HG03060 (cell line): ENCODE data around the gene GJA9.
"Not testable (repeated sequence)": the region's sequence is repeated elsewhere in the genome, so short reads cannot be mapped to it uniquely, and the experiment has no call there.

ENCODE experiments used
- ATAC-seq: cut with Tn5 transposase; IDR thresholded peaks from one replicate; pipeline ENCODE4 v1.9.1; 2021; ENCODE audit warnings: low read depth, moderate number of reproducible peaks; ENCODE audit not compliant: unreplicated experiment

The GJA9 gene

DNA sequence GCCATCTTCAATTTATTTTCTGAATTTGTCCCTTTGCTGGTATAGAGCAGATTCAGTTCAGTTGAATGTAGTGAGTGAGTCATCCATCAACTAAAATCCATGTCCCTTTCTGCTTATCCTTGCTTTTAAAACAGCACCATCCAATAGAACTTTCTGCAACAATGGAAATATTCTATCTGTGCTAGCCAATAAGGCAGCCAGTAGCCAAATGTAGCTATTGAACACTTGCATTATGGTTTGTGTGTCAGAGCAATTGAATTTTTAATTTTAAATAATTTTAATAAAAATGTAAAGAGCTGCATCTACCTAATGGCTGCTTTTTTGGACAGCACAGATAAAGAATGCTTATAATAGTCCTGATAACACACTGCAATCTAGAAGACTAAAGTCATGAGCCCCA is at the start of gene GJA9:
GJA9 (minus strand) TSS at position 101 of the 400 bp plus-strand sequence. CDS start 5,489 bp downstream, outside the sequence.
- no peak for ATAC-seq

DNA sequence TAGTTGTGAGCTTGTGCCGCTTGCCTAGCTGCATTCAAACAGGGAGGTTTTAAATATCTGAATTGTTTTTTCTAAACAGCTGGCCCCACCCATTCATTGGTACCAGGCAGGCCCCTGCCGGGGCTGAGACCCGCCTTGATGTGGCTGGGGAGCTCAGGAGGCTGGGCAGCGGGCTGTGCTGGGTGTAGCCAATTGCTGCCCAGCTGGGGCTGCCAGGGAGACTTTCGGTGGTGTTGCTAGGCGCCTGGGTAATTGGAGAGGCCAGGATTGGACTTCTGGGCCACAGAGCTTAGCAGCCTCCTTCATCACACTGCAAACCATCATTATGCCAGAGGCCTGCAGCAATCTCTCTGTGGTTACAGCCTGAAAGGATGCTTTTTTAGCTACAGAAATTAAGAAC is 48.1 kb upstream of the GJA9 start:
- no peak for ATAC-seq

DNA sequence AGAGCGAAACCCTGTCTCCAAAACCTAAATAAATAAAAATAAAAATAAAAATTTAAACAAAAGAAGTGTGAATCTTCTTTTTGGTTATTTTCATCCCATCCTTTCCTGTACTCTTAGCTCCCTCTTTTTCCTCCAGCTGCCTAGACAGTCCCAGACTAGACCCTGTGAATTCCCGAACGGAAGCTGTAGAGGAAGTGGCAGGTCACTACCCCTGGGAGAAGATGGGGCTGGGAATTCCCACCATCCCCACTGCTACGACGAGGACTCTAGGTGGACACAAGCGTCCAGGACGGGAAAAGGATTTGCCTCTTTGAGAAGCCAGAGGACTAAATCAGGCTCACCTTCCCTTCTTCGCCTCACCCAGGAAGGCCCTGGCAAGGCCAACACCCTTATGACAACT is 47.7 kb upstream of the GJA9 start:
- ATAC-seq = no peak

DNA sequence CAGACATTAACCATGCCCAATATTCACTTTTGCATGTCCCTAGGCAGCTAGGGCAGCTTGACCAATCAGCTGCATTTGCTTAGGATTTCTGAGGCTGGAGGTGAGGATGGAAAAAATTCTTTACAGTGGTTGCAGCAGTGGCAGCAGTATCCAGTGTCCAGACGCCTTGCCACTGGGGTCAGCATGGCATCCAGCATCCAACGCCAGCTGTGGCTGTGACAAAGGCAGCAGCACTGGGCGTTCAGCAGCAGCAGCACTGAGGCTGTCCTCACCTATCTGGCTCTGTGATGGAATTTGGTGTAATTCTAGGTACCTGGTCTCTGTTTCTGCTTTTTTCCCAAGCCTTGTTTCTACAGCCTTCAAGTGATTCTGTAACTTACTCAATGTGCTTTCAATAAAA is 44.7 kb upstream of the GJA9 start:
- no peak for ATAC-seq

- ATAC-seq = no peak
These were observed 44.0 kb upstream of the GJA9 start for GRCh38 chr1:38925391-38925790.

DNA sequence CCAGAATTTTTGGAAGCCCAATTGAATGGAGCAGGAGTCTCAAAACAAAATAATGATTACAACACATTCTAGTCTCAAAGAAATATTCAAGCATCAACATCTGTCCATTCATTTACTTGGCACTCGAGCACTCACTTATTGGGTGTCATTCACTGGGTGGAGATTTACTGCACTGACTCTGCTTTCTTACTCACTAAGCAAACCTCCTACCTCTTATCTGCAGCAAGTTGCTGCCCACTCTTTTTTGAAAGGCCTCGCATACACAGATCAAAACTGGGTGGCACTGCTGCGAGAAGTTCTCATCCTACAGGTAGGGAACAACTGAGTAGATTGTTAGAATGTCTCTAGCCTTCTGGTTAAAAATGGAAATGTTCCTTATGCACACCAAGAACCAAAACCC is 42.2 kb upstream of the GJA9 start:
- no peak for ATAC-seq

DNA sequence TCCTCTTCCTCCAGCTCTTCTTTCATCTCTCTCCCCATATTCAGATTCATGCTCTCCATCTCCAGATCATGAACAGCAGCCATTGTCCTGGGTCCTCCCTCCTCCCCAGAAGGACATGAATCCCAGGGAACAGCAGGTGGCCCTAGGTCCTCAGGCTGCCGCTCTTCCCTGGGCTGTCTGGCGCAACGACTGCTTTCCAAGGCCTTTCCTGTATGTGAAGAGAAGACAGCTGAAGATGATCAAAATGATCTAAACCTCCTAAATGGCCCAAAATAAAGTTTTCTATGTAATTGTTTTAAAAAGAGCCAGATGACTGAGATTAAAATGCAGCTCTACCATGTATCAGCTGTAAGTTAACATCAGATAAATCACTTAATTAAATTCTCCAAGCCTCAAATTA is 37.7 kb upstream of the GJA9 start:
- no peak for ATAC-seq

- no peak for ATAC-seq
These were observed 37.2 kb upstream of the GJA9 start for GRCh38 chr1:38918568-38918967.

DNA sequence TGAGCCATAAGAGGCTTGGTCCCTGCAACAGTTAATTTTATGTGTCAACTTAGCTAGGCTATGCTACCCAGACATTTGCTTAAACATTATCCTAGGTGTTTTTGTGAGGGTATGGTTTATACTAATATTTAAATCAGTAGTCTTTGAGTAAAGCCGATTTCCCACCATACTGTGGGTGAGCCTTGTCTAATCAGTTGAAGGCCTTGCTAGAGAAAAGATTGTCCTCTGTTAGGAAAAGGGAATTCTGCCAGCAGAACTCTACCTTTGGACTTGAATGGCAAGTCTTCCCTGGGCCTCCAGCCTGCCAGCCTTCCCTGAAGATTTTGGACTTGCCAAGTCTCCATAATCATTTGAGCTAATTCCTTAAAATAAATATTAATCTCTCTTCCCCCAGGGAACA is 36.4 kb upstream of the GJA9 start:
- ATAC-seq = no peak

DNA sequence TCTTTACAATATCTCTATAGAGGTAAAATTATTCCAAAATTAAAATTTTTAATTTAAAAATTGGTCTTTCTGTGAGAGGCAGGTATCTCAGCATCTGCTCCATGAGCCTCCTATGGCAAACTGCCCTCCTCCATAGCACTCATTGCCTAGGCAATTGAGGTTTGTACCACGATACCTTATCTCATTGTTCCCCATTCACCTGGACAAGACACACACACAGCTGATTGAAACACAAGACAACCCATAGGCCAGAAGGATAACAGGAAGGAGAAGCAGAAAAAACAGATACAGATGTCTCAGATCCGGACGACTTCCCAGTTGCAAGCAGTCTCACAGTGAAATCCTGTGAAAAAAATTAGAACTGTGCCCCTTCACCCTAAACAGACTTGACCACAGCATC is 36.0 kb upstream of the GJA9 start:
- no peak for ATAC-seq

GRCh38 chr1:38915352-38915948 is 34.1 kb upstream of the GJA9 start:
- no peak for ATAC-seq

- ATAC-seq = not testable (repeated sequence)
These were observed 33.5 kb upstream of the GJA9 start for GRCh38 chr1:38914908-38915307.

- no peak for ATAC-seq
These were observed 27.4 kb upstream of the GJA9 start for GRCh38 chr1:38908821-38909220.

DNA sequence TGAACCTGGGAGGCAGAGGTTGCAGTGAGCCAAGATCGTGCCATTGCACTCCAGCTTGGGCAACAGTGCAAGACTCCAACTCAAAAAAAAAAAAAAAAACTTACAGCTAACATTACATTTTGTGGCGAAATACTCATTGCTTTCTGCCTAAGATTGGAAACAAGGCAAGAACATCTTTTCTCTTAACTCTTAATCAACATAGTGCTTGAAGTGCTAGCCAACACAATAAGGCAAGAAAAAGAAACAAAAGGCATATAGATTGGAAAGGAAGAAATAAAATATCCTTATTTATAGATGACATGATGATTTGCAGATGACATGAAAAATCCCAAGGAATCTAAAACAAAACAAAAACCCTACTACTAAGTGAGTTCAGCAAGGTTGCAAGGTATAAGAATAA is 24.6 kb upstream of the GJA9 start:
- ATAC-seq = no peak

- no peak for ATAC-seq
These were observed 18.2 kb upstream of the GJA9 start for GRCh38 chr1:38899560-38899959.

- ATAC-seq = no peak
These were observed 17.4 kb upstream of the GJA9 start for GRCh38 chr1:38898653-38899230.

GRCh38 chr1:38896169-38896568 is 14.8 kb upstream of the GJA9 start:
- no peak for ATAC-seq

- ATAC-seq = no peak
These were observed 11.6 kb upstream of the GJA9 start for GRCh38 chr1:38892976-38893375.

GRCh38 chr1:38891753-38892152 is 10.4 kb upstream of the GJA9 start:
- ATAC-seq = no peak

DNA sequence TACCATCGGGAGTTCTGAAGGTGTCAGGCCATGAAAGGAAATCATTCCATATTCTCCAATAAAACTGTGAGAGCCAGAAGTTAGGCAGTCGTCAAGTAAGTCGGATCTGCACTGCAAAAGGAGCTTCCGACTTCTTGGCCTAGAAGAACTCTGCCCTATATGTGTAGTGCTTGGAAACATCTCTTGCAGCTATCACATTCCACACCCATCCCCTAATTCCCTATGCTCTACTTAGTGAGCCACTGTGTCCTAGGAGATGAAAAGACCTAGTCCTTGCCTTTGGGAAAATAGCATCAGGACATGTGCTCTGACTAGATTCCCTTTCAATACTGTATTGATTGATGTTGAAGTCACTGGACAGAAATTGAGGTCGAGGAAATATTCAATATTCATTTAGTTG is 8.2 kb upstream of the GJA9 start:
- no peak for ATAC-seq

GRCh38 chr1:38888423-38889333 is 7.3 kb upstream of the GJA9 start:
- ATAC-seq = no peak

DNA sequence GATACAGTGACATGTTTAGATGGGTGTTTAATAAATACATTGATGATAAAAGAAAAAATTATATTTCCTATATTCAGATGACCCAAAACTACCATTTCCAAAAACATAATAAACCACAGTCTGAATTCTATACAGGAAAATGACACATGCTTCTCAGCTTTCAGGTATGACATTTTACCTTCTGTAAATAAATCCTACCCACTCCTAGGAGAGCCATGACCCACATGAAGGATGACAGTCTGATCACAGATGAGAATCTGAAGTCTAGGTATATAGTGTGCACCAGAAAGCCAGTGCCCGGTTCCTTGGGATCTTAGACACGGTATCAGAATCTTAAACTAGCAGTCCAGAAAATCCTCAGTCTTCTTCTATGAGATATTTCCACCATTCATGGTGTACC is 3.7 kb upstream of the GJA9 start:
- ATAC-seq = no peak
